ENCODE data around the gene IFT52.
A peak's percentile ranks its signal among the peaks of the same experiment; 100 is the strongest.

Gene IFT52

GRCh38 chr20:43658723-43659419 is 68.1 kb downstream of the IFT52 start:
- no peak for TF ChIP-seq CTCF (IDR thresholded peaks at IDR 0.05; ENCODE audit: insufficient read depth, low read depth, low read length, missing control alignments)
- no peak for DNase-seq (ENCODE audit: low read depth)
- no peak overlapping the region for H3K4me3 ChIP-seq (ENCODE audit: low read length)

- peak; percentile 82 for DNase-seq (ENCODE audit: low read depth)
- no peak for TF ChIP-seq CTCF (IDR thresholded peaks at IDR 0.05; ENCODE audit: insufficient read depth, low read depth, low read length, missing control alignments)
- H3K4me3 ChIP-seq (ENCODE audit: low read length), result no peak overlapping the region
Measured at GRCh38 chr20:43662943-43663655, 72.4 kb downstream of the IFT52 start.

GRCh38 chr20:43665466-43666176 is 74.9 kb downstream of the IFT52 start:
- no peak for DNase-seq (ENCODE audit: low read depth)
- TF ChIP-seq CTCF (IDR thresholded peaks at IDR 0.05; ENCODE audit: insufficient read depth, low read depth, low read length, missing control alignments), result no peak
- no peak overlapping the region for H3K4me3 ChIP-seq (ENCODE audit: low read length)

GRCh38 chr20:43666376-43667328 is 75.9 kb downstream of the IFT52 start, which contains the start of gene MYBL2:
Gene MYBL2 (plus strand): TSS chr20:43667114. CDS start chr20:43667284, 170 bp downstream.
- peak; percentile 77 for DNase-seq (ENCODE audit: low read depth)
- H3K4me3 ChIP-seq (ENCODE audit: low read length), result peak within 1 kb of the TSS; percentile 54
- no peak for TF ChIP-seq CTCF (IDR thresholded peaks at IDR 0.05; ENCODE audit: insufficient read depth, low read depth, low read length, missing control alignments)

- no peak for DNase-seq (ENCODE audit: low read depth)
- H3K4me3 ChIP-seq (ENCODE audit: low read length), result peak overlapping the region; percentile 43
Measured at GRCh38 chr20:43667341-43668132, 76.8 kb downstream of the IFT52 start.

More at GRCh38 chr20:43667341-43668132, 76.8 kb downstream of the IFT52 start:
- no peak for TF ChIP-seq CTCF (IDR thresholded peaks at IDR 0.05; ENCODE audit: insufficient read depth, low read depth, low read length, missing control alignments)

Data from epithelial cell of esophagus (primary cell).